Testis (tissue), 3 donors: ENCODE measurements around the gene SACS. TPM values are rescaled to one million over a fixed set of nuclear protein-coding genes. Genes with fewer than 3 reads are reported as not detected.

Experiments
- DNase-seq: peaks from one replicate; pipeline ENCODE4 v3.0.0-alpha.2; 2019
- H3K27ac ChIP-seq, 2 donors: fragments of 200-600 bp; sonication (generic); one replicate each; pipeline ENCODE4 v1.5.1; 2019
- H3K27me3 ChIP-seq: fragments of 200-600 bp; sonication (generic); one replicate; pipeline ENCODE4 v1.5.1; 2019
- H3K36me3 ChIP-seq: fragments of 200-600 bp; sonication (generic); one replicate; pipeline ENCODE4 v1.5.1; 2017; ENCODE audit warnings: low read depth; ENCODE audit errors: missing control alignments
- H3K4me1 ChIP-seq: fragments of 200-600 bp; sonication (generic); one replicate; pipeline ENCODE4 v1.5.1; 2019
- H3K4me3 ChIP-seq, 2 donors: fragments of 200-600 bp; sonication (generic); one replicate each; pipeline ENCODE4 v1.5.1; 2017 to 2019
- H3K9me3 ChIP-seq: fragments of 200-600 bp; sonication (generic); one replicate; pipeline ENCODE4 v1.5.1; 2017
- POLR2A ChIP-seq: fragments of 450-650 bp; IDR thresholded peaks from one replicate; pipeline ENCODE4 v1.6.1; 2017; ENCODE audit warnings: antibody characterized with exemption, mild to moderate bottlenecking, moderate library complexity
- WGBS, 2 donors: methylation state at CpG; one replicate each; pipeline ENCODE4 v1.1.5; 2018; 5-methylcytosine and 5-hydroxymethylcytosine counted together
- intact Hi-C: fragments of 100-400 bp; cut with DNase I; formaldehyde crosslinking; loops from one replicate; pipeline ENCODE4 v1.15.1; 2023; ENCODE audit warnings: low total_unique reads
- polyA plus RNA-seq: library from polyadenylated mRNA; stranded (reverse); fragments of 350-450 nt; fragmentation: Illumina TruSeq; extraction: RNeasy Lipid Tissue Mini Kit (QIAGEN cat#74804); gene quantifications from one replicate; pipeline ENCODE4 v1.2.3, GENCODE V29; 2014; ENCODE audit warnings: low read depth, low replicate concordance; ENCODE audit not compliant: insufficient read depth
- total RNA-seq, 2 donors: library from RNA; depleted of rRNA; stranded (reverse); fragments of >200 nt; gene quantifications; one replicate each; pipeline ENCODE4 v1.2.3, GENCODE V29; 2016
- TF ChIP-seq, protein P1 (sequence below), 3 experiments: fragments of 450-650 bp in 2 of 3; fragments of 200-600 bp in 1 of 3; sonication (generic) in 1 of 3; IDR thresholded peaks; one replicate each; pipeline ENCODE4 v1.5.1; 2016 to 2019; ENCODE audit warnings: antibody characterized with exemption in 3 of 3, mild to moderate bottlenecking in 2 of 3, moderate library complexity in 1 of 3

The SACS gene
- total and polyA plus RNA-seq, 3 donors from 2014 or later: 8.0 to 48.3 (median 38.2) TPM

DNA sequence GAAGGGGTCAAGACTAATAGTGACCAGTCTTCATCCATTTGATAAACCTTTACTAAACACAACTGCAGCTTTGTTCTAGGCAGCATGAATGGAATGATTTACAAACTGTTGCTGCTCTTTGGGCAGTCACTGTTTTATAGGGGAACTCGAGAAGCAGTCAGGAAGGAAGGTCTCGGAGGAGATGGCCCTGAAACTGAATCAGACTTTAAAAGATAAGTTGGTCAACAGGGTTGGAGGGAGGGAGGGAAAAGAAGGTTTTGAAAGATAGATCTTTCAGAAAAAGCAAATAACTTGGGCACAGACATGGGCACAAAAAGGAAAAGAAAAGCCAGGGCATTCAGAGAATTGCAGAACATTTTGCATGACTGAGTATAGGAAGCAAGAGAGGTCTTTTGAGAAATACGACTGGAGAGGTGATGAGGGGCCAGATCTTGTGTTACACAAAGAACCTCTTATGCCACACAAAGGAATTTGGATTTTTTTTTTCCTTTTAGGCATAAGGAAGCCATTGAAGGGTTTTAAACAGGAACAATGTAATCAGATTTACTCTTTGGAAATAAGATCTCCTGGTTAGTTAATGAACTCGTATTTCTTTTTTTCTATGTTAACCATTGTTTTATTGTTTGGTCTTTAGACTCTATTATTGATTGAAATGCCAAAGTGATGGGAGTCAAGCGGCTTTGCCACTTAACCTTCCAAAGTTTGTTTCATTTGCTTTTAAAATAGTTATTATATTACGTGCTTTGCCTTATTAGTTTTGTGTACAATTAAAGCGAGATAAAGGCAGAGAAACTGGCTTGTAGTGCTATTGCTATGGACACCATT lies 37.5 kb upstream of the SACS start:
- no peak overlapping the region for H3K27ac ChIP-seq
- intact Hi-C loops: no loop called here
- TF ChIP-seq, protein P1, sequence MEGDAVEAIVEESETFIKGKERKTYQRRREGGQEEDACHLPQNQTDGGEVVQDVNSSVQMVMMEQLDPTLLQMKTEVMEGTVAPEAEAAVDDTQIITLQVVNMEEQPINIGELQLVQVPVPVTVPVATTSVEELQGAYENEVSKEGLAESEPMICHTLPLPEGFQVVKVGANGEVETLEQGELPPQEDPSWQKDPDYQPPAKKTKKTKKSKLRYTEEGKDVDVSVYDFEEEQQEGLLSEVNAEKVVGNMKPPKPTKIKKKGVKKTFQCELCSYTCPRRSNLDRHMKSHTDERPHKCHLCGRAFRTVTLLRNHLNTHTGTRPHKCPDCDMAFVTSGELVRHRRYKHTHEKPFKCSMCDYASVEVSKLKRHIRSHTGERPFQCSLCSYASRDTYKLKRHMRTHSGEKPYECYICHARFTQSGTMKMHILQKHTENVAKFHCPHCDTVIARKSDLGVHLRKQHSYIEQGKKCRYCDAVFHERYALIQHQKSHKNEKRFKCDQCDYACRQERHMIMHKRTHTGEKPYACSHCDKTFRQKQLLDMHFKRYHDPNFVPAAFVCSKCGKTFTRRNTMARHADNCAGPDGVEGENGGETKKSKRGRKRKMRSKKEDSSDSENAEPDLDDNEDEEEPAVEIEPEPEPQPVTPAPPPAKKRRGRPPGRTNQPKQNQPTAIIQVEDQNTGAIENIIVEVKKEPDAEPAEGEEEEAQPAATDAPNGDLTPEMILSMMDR (IDR thresholded peaks at IDR 0.05): no peak
- no peak for TF ChIP-seq POLR2A
- WGBS, 2 donors: 72 to 82% methylated on average over 7 of the region's 7 CpGs
- no peaks in the 10 kb centered on the region for H3K27me3 ChIP-seq
- H3K4me3 ChIP-seq: no peak overlapping the region
- no peak for DNase-seq
- no peaks in the 10 kb centered on the region for H3K9me3 ChIP-seq
- H3K4me1 ChIP-seq: peaks cover 5% of the 10 kb centered on the region
- no peaks in the 10 kb centered on the region for H3K36me3 ChIP-seq

DNA sequence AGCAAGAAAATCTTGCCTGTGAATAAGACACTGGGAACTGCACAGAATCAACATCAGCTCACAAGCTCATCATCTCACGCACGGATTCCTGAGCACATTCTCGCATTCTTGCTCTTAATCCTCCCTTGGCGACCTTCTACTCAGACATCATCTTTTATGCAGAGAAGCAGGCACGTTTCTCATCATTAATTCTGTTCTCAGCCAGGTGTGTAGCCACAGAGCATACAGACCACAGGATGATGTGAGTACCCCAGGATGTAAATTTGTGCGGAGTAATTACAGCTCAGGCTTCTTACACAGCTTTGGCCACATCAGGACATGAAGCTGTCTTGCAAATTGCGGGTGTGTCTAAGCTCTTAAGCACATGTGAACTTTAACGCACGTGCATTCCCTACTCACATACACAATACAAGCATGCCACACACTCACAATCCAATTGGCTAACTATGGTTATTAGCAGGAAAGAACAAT lies 36.5 kb upstream of the SACS start:
- TF ChIP-seq, protein P1 (IDR thresholded peaks at IDR 0.05): no peak
- Histone ChIP-seq H3K36me3 (no peaks in the 10 kb centered on the region), H3K4me1 (peaks cover 5% of the 10 kb centered on the region), H3K27me3 (no peaks in the 10 kb centered on the region), H3K4me3 (no peak overlapping the region), H3K27ac (no peak overlapping the region), H3K9me3 (no peaks in the 10 kb centered on the region)
- DNase-seq: no peak
- 74 to 83% methylated on average over 9 of the region's 9 CpGs for WGBS, 2 donors
- intact Hi-C loops: loop anchor here (10.0 kb wide), 2 partner anchors 105 to 395 kb away; partner anchors contain the start of gene TNFRSF19

DNA sequence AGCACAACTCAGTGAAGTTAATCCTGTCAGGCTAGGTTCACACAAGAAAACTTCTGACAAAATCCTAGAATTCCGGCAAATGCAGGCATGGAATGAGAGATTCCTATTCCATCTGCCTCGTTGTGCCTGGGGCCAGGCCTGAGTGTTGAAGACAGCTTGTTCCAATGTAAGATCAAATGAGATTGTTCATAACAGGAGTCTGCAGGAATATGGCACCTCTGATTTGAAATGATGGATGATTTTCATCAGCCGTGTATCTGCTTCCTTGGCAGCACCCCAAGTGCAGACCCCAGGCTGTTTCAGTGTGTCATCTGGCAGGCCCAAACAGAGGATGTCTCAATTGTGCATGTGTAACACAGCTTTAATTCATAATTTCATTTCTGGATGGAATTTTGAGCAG lies 35.3 kb upstream of the SACS start:
- 91 to 94% methylated on average over 3 of the region's 3 CpGs for WGBS, 2 donors
- H3K4me1 ChIP-seq: peaks cover 5% of the 10 kb centered on the region
- H3K27ac ChIP-seq: no peak overlapping the region
- no peaks in the 10 kb centered on the region for H3K27me3 ChIP-seq
- intact Hi-C loops: loop anchor here (10.0 kb wide), 2 partner anchors 106 to 396 kb away; partner anchors contain the start of gene TNFRSF19
- TF ChIP-seq POLR2A: no peak
- no peak for DNase-seq
- no peak overlapping the region for H3K4me3 ChIP-seq
- H3K36me3 ChIP-seq: no peaks in the 10 kb centered on the region
- no peaks in the 10 kb centered on the region for H3K9me3 ChIP-seq

DNA sequence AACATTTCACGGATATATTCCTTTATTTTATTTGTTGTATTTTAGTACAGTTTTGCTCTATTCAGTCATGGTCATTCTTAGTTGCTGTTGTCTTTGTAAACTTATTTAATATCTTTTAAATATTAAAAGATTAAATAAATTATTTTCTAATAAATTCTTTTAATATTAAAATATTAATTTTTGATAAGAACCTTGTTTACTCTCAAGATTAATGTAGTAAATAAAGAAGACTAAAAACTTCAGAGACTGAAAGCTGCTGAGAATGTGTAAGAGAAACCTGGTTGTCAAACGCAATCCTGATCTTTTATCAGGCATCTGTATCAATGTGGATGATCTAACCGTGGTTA lies 34.4 kb upstream of the SACS start:
- intact Hi-C loops: loop anchor here (10.0 kb wide), 2 partner anchors 107 to 397 kb away; partner anchors contain the start of gene TNFRSF19
- Histone ChIP-seq H3K27me3 (no peaks in the 10 kb centered on the region), H3K9me3 (no peaks in the 10 kb centered on the region), H3K27ac (no peak overlapping the region), H3K36me3 (no peaks in the 10 kb centered on the region), H3K4me3 (no peak overlapping the region), H3K4me1 (peaks cover 5% of the 10 kb centered on the region)
- DNase-seq: no peak
- TF ChIP-seq POLR2A: no peak
- TF ChIP-seq, protein P1 (IDR thresholded peaks at IDR 0.05): no peak
- WGBS, 2 donors: 90% methylated on average over 3 of the region's 3 CpGs

DNA sequence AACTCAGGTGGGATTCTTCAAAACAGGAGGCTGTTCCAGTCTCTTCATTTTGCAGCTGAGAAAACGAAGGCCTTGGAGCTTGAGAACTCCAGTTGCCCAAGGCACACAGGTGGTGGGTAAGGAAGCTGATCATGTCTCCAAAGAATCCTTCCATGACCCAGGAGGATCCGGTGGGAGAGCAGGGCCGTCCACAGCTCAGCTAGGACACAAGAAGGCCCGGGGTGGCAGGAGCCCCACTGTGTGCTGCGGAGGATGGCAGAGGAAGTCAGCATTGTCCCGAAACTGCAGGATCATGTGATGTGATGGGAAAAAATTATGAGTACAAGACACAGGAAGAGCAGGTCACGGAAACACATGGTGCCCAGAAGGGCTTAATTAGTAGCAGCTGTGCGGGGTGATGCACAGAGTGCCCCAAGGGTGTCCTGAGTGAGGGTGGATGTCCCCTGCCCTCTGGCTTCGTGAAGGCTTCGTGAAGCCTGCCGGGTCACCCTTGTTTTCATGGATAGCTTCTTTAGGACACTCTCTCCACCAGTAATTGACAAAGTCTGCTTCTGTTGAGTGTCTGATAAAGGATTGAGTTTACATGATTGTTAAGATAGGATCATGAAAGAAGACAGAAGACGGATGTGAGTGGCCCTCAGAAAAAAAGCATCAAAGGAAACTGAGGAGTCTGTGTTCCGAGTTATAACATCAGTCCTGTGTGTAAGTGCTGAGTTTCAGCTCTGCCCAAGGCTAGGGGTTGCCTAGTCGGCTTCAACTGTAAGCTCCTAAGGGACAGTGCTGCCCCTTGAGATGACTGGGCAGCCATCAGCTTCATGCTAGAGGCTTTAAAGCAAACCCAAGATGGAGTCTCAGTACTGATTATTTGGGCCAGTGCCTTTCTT lies 33.8 kb upstream of the SACS start:
- no peaks in the 10 kb centered on the region for H3K9me3 ChIP-seq
- H3K36me3 ChIP-seq: no peaks in the 10 kb centered on the region
- no peak for DNase-seq
- 32 to 55% methylated on average over 14 of the region's 14 CpGs for WGBS, 2 donors
- peaks cover 5% of the 10 kb centered on the region for H3K4me1 ChIP-seq
- no peaks in the 10 kb centered on the region for H3K27me3 ChIP-seq
- intact Hi-C loops: loop anchor here (10.0 kb wide), 2 partner anchors 108 to 398 kb away; partner anchors contain the start of gene TNFRSF19
- TF ChIP-seq, protein P1 (IDR thresholded peaks at IDR 0.05): no peak
- TF ChIP-seq POLR2A: no peak
- peak overlapping the region; percentile 51 to 78 for H3K27ac ChIP-seq
- no peak overlapping the region for H3K4me3 ChIP-seq
